H1 (cell line): ENCODE measurements around the gene PDIA5. TPM values are rescaled to one million over a fixed set of nuclear protein-coding genes. Genes with fewer than 3 reads are reported as not detected.

Experiments used
- polyA plus RNA-seq, 7 experiments: library from polyadenylated mRNA; depleted of rRNA in 3 of 7; stranded (reverse) in 5 of 7; unstranded in 2 of 7; fragments of >200 nt in 5 of 7; fragments of 200-250 nt in 2 of 7; gene quantifications; 1 replicate in 5 of 7; 2 replicates in 1 of 7; 4 replicates in 1 of 7; pipeline versions ENCODE4 v1.2.1 to v1.2.3, GENCODE V29; 2011 to 2013; ENCODE audit warnings: missing spikeins in 2 of 7, mixed read lengths in 2 of 7
- total RNA-seq: library from RNA; stranded (reverse); fragmentation: NEBNext Ultra II Directional; extraction: Animal tissue kit (Norgen Biotek cat#: 25700); gene quantifications from 2 replicates; pipeline ENCODE4 v1.2.1, GENCODE V29; 2021
- TF ChIP-seq, protein P1 (sequence below), 3 experiments: IDR thresholded peaks; 1 replicate in 2 of 3; 2 replicates in 1 of 3; pipeline versions ENCODE4 v1.5.1 to v1.6.1; 2011; ENCODE audit warnings: low read length in 3 of 3, mild to moderate bottlenecking in 3 of 3, inconsistent platforms in 2 of 3, low read depth in 1 of 3, moderate library complexity in 1 of 3; ENCODE audit not compliant: insufficient read depth in 1 of 3; ENCODE audit errors: control extremely low read depth in 1 of 3

The PDIA5 gene
- total and polyA plus RNA-seq, 2 of the 8 experiments (the other 6 are each of a cell fraction or from before 2014, with no cell fraction given) = 18.2 to 32.8 TPM

DNA sequence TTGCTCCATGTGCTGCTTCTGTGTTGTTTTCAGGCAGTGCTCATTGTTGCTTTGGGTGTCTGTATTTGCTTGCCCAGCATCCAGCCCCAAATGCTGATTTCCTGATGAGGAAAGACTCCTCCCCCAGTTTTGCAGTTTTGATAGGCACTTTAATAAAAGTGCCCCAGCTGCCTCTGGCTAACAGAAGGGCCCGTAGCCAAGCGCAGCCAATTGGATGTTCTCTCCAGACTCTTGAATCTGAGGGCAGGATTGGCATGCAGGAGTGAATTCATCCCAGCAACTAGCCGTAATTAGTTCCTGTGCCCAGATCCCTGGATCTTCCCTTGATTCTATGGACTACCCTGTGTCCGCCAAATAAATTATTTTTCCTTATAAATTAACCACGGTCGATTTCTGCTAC is 24.4 kb upstream of the PDIA5 start (continued):
- TF ChIP-seq, protein P1, sequence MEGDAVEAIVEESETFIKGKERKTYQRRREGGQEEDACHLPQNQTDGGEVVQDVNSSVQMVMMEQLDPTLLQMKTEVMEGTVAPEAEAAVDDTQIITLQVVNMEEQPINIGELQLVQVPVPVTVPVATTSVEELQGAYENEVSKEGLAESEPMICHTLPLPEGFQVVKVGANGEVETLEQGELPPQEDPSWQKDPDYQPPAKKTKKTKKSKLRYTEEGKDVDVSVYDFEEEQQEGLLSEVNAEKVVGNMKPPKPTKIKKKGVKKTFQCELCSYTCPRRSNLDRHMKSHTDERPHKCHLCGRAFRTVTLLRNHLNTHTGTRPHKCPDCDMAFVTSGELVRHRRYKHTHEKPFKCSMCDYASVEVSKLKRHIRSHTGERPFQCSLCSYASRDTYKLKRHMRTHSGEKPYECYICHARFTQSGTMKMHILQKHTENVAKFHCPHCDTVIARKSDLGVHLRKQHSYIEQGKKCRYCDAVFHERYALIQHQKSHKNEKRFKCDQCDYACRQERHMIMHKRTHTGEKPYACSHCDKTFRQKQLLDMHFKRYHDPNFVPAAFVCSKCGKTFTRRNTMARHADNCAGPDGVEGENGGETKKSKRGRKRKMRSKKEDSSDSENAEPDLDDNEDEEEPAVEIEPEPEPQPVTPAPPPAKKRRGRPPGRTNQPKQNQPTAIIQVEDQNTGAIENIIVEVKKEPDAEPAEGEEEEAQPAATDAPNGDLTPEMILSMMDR (IDR thresholded peaks at IDR 0.05; ENCODE audit: control extremely low read depth in 1 of 3, insufficient read depth in 1 of 3, low read depth in 1 of 3, low read length in 3 of 3) = no peak
- TF ChIP-seq, all 59 proteins: peak for 0
